Adrenal gland (tissue), 5 donors: ENCODE results near the gene HOXD11.

ENCODE experiments used
- CTCF ChIP-seq, 6 experiments: fragments of 450-650 bp in 4 of 6; fragments of 200-600 bp in 2 of 6; sonication (generic) in 1 of 6; IDR thresholded peaks; 1 replicate in 5 of 6; 2 replicates in 1 of 6; pipeline versions ENCODE4 v1.5.1 to v1.8.0; 2016 to 2021; ENCODE audit warnings: antibody characterized with exemption in 6 of 6, mild to moderate bottlenecking in 2 of 6, moderate library complexity in 1 of 6
- POLR2A ChIP-seq, 2 donors: fragments of 450-650 bp; IDR thresholded peaks; one replicate each; pipeline ENCODE4 v1.6.1; 2017; ENCODE audit warnings: antibody characterized with exemption in 2 of 2, mild to moderate bottlenecking in 2 of 2, moderate library complexity in 1 of 2
- donor health status: DM: no; HTN: no; CAD: no.

- TF ChIP-seq CTCF (IDR thresholded peaks at IDR 0.05) = no peak
- TF ChIP-seq POLR2A (IDR thresholded peaks at IDR 0.05) = no peak
Measured at GRCh38 chr2:176104316-176105077, 2.6 kb upstream of the HOXD11 start.
